GM19238 (cell line): ENCODE measurements around the gene CBL.
A peak's percentile ranks its signal among the peaks of the same experiment; 100 is the strongest.

Experiments used
- DNase-seq: peaks from one replicate; pipeline ENCODE4 v3.0.0; 2011; ENCODE audit warnings: low spot score; ENCODE audit not compliant: insufficient read length

Gene CBL

GRCh38 chr11:119344291-119345010 is 138.3 kb downstream of the CBL start:
- DNase-seq: no peak

DNA sequence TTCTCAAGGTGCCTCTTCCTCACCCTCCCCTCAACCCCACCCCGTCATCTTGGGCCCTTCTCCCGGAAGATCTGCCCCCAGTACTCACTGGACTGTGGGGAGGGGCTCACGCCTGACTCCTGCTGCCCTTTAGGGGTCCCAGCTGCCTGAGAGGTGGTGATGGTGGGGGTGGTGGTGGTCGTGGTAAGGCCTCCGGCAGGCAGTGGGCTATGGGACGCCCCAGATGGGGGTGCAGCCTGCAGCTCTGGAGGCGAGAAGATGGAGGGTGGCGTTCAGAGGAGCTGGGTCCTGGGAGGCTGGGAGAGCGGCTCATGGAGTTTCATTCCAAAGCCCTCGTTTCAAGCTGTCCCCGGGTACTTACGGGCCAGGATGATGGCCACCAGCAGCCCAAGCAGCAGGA is 139.5 kb downstream of the CBL start:
- no peak for DNase-seq

DNA sequence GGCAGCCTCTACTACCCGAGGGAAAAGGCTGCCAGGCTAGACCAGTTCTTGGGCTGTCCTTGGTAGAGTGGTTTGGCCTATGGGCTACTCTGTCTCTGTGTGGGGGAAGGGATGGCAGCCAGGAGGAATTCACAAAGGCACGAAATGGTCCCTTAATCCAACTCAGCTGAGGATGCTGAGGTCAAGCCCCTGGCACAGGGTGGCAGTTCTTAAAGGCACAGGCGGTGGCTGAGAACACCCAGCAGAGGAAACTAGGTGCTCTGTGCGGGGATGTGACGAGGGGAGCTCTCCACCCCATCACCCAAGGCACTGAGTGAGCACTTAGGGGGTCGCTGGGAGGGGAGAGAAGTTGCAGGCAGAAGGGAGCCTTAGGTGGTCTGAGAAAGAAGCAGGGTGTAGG is 140.5 kb downstream of the CBL start, which contains the start of gene MFRP:
TSS of gene MFRP (minus strand) at position 101 of the 400 bp plus-strand sequence. CDS start 192 bp downstream, outside the sequence.
- DNase-seq: no peak

- DNase-seq: no peak
Measured at GRCh38 chr11:119347242-119347641, 141.1 kb downstream of the CBL start.

DNA sequence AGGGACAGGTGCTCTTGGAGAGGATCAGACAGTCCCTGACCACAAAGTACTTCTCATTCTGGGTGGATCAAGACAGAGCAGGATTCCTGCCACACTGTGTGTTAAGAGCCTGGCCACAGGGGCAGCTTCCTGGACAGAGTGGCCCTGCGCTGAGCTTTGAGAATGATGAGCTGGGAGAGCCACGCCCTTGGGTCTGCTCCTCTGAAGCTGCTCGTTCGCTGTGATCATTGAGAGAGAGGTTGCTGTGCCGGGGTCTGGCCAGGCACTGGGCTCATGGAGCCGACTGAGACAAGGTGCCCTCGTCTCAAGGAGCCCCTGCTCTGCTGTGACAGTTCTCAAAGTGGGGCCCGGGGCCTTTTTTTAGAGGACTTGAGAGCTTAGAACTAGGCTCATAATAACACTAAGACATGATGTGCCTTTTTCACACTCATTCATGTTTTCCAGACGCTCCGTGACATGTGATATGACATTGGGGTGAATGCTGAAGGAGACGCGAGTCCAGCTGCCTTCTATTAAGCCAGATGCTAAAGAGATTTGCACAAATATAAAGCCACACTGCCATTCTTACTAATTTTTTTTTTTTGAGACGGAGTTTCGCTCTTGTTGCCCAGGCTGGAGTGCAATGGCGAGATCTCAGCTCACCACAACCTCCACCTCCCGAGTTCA is 141.9 kb downstream of the CBL start:
- no peak for DNase-seq

DNA sequence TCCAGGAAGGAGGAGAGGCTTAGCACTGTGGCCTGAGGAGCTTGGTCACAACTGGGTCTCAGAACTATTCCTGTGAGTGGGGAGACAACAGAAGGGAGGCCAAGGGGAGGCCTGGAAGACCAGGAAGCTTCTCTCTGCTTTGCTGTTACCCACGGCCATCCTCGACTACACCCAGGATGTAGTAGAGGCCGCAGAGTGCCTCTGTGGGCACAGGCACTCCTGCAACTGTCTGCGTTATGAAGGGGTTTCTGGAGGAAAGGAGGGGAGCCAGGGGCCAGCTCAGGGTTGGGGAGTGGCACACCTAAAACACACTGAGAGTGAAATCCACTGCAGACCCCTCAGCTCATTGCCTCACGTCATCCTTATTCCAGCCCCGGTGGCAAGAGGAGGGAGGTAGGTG is 144.2 kb downstream of the CBL start:
- DNase-seq: no peak

DNA sequence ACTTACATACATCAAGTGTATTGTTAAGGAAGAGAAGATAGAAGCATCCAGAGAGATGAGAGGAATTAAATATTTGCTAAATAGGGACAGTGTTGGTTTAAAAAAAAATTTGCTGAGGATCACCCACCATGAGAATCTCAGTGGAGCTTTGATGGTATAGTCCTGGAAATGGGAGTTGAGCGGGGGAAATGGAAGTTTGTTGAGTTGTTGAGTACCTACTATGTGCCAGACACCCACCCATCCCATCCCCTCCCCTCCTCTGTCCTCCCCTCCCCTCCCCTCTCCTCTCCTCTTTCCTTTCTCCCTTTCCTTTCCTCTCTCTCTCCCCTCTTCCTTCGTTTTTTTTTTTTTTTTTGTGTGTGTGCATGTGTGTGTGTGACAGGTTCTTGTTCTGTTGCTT is 145.1 kb downstream of the CBL start:
- DNase-seq: no peak

GRCh38 chr11:119352857-119353260 is 146.7 kb downstream of the CBL start:
- DNase-seq: no peak

DNA sequence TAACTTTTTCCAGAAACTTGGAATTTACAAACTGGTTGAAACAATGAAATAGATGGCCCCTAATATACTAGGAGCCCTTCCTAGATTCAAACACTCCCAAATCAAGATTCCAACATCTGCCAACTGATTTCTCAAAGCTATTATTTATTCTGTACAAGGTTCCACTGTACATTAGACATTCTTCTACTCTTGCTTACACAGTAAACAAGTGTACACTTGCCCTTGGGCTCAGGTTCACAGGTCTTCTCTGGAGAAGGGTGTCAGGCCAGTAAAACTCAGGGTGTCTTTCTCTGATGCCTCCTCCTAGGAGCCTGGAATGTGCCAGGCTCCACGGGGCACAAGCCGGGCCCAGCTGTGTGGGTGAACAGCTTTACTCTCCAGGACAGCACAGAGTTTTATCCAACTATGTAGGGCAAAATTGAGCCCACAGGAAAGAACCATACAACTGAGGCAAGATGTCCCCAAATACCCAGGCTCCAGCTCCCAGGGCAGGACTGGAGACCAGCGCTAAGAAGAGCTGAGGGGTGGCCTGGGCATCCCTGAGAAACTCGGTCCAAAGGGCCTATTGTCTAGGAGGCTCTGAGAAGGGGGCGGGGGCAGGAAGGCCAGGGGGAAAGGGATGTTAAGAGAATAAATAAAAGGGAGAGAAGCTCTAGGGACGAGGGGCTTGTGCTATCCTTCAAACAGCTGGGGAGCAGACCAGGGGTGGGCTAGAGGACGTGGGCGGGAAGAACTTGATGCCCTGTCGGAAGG is 149.1 kb downstream of the CBL start:
- DNase-seq: no peak

DNA sequence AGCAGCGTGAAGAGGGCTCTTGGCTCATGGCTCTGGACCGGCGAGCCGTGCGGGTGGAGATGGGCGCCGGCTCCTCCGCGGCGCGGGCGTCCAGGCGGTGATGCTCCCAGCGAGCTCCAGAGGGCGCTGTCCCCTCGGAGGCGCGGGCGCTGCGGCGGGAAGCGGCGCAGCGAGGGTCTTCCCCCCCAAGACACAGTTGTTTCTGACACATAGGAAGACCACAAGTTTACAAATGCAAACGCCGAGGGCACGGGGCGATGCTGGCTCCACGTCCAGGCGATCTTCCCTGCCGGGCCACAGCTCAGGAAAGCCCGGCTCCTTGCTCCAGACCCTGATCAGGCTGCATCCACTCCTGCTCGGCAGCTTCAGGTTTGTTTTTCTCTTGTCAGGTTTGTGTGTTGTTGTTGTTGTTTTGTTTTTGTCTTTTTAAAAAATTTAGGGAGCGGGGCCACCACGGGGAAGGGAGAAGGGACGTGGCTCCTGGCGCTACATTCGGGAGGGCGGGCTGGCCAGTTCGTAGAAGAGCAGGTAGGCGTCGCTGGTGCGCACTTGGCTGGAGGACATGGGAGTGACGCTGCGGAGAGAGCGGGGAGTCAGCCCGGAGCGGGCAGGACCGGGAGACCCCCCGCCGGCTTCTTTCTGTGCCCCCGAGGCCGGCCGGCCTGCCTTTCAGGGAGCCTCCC is 150.4 kb downstream of the CBL start:
- DNase-seq: peak; percentile 86

DNA sequence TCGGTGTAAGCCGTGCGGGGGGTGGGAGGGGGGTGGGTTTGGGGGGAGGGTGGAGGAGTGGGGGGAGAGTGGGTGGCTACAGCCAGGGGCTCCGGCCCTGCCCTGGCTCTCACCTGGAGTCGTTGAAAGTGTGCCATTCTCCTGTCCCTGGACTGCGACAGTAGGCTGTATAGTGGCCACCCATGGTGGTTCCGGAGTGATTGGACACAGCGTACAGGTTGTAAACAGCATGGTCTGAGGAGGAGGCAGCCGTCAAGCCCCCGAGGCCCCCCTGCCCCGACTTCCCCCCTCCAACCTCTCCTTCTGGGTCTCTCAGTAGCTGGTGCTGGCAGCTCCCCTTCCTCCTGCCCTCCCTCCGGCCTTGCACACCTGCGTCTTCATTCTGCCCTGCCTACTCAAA is 150.9 kb downstream of the CBL start:
- no peak for DNase-seq
